GM13976 (cell line): ENCODE data around the gene HEG1.

ENCODE experiments used
- DNase-seq: peaks from one replicate; pipeline ENCODE4 v3.0.0; 2012; ENCODE audit warnings: low spot score
- CTCF ChIP-seq: IDR thresholded peaks from 2 replicates; pipeline ENCODE4 v1.5.1; 2012; ENCODE audit warnings: borderline replicate concordance, mild to moderate bottlenecking; ENCODE audit not compliant: insufficient read depth; ENCODE audit errors: extremely low read depth, missing control alignments, control extremely low read depth
- in situ Hi-C: fragments of 300-500 bp; cut with MboI; formaldehyde crosslinking; loops from one replicate; pipeline ENCODE4 v1.12.0; 2022; ENCODE audit warnings: low sequenced_read_pairs, mixed read lengths, inconsistent platforms; ENCODE audit not compliant: unreplicated experiment

Gene HEG1

GRCh38 chr3:124978627-124979026, 77.2 kb downstream of the HEG1 start:
- in situ Hi-C loops, result no loop called here
- no peak for DNase-seq
- no peak for TF ChIP-seq CTCF

- in situ Hi-C loops, result no loop called here
- DNase-seq, result no peak
- TF ChIP-seq CTCF, result no peak
Measured at GRCh38 chr3:124976383-124976782, 79.4 kb downstream of the HEG1 start.

GRCh38 chr3:124974691-124975090, 81.1 kb downstream of the HEG1 start:
- TF ChIP-seq CTCF, result no peak
- no peak for DNase-seq
- in situ Hi-C loops, result no loop called here

GRCh38 chr3:124973290-124973689, 82.5 kb downstream of the HEG1 start:
- no peak for DNase-seq
- no peak for TF ChIP-seq CTCF
- in situ Hi-C loops, result no loop called here

- in situ Hi-C loops, result no loop called here
Measured at GRCh38 chr3:124972457-124972856, 83.3 kb downstream of the HEG1 start.

GRCh38 chr3:124969963-124970722, 85.7 kb downstream of the HEG1 start:
- no peak for TF ChIP-seq CTCF
- no peak for DNase-seq
- in situ Hi-C loops, result no loop called here

More at GRCh38 chr3:124972457-124972856, 83.3 kb downstream of the HEG1 start:
- no peak for TF ChIP-seq CTCF
- DNase-seq, result no peak
